Lung microvascular endothelial cell (primary cell): ENCODE measurements around the gene COL9A1. TPM values are rescaled to one million over a fixed set of nuclear protein-coding genes. Genes with fewer than 3 reads are reported as not detected.

Source experiments
- DNase-seq, 2 donors: peaks; one replicate each; pipeline versions ENCODE4 v3.0.0 to v3.0.0-alpha.2; 2010; ENCODE audit warnings: low read depth in 2 of 2
- total RNA-seq: library from RNA; depleted of rRNA; stranded (reverse); fragments of >200 nt; gene quantifications from 2 replicates; pipeline ENCODE4 v1.2.1, GENCODE V29; 2014

COL9A1 gene
- total RNA-seq, 1 donor from 2014 or later, result not detected

DNA sequence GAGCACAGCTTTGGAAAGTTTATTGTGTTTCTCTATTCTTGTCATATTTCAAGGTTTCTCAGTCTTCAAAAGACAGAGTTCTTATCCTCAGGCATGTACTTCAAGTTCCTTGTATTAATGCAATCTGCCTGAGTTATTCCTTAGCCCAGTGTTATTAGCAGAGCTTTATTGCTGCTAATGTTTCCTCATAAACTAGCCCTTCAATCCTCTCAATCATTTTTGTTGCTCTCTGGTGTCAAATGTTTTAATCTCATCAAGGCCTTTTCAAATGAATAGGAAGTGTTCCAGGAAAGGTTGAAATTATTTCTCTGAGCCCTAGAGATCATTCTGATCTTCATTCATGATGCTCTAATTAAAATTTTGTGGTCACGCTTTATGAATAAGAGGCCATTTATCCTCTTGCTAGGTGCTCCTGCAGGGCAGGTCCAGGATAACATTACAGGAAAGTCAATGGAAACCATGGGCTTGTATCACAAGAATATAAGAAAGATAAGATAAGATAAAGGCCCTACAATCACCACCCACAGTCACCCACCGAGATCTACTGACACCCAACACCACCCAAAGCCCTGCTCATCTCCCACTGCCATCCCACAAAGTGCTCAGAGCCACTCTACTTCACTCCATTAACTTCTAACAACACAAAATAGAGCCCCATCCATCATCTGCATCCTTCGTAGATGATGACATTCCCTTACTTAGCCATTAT lies 125.9 kb downstream of the COL9A1 start:
- DNase-seq, result no peak

- no peak for DNase-seq
Measured at GRCh38 chr6:70175770-70176169, 127.1 kb downstream of the COL9A1 start.

GRCh38 chr6:70172252-70172651 lies 130.6 kb downstream of the COL9A1 start:
- DNase-seq, result no peak

DNA sequence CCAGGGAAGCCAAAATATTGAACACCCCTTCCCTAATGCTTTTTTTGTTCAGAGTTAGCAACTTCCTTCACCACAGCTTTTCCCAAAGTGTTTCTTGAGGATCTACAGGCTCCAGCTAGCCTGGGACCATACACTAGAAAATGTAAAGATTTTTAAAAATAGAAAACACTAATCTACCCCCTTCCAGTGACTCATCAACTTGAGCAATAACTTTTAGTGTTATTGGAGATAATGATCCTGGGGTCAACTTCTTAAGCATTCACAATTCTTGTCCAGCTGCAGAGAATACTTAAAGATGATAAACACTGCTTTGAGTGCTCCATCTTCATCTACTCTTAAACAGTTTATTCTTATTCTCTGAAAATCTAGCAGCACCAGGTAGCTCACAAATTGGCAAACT lies 131.6 kb downstream of the COL9A1 start:
- DNase-seq, result no peak

GRCh38 chr6:70168681-70169377 lies 134.1 kb downstream of the COL9A1 start:
- no peak for DNase-seq

Other genes starting within 250 kb of the COL9A1 start
- gene FAM135A, start 110.4 kb upstream of the COL9A1 start, total RNA-seq, result 9.1 and 9.2 TPM in 2 replicates